ENCODE results near the gene TMEM175. TPM values are rescaled to one million over a fixed set of nuclear protein-coding genes. Genes with fewer than 3 reads are reported as not detected.
"Not testable (repeated sequence)": the region's sequence is repeated elsewhere in the genome, so short reads cannot be mapped to it uniquely, and the experiment has no call there.

The TMEM175 gene
- total and polyA plus RNA-seq, 3 experiments from 2014 or later: 16.9 to 21.5 (median 17.6) TPM

DNA sequence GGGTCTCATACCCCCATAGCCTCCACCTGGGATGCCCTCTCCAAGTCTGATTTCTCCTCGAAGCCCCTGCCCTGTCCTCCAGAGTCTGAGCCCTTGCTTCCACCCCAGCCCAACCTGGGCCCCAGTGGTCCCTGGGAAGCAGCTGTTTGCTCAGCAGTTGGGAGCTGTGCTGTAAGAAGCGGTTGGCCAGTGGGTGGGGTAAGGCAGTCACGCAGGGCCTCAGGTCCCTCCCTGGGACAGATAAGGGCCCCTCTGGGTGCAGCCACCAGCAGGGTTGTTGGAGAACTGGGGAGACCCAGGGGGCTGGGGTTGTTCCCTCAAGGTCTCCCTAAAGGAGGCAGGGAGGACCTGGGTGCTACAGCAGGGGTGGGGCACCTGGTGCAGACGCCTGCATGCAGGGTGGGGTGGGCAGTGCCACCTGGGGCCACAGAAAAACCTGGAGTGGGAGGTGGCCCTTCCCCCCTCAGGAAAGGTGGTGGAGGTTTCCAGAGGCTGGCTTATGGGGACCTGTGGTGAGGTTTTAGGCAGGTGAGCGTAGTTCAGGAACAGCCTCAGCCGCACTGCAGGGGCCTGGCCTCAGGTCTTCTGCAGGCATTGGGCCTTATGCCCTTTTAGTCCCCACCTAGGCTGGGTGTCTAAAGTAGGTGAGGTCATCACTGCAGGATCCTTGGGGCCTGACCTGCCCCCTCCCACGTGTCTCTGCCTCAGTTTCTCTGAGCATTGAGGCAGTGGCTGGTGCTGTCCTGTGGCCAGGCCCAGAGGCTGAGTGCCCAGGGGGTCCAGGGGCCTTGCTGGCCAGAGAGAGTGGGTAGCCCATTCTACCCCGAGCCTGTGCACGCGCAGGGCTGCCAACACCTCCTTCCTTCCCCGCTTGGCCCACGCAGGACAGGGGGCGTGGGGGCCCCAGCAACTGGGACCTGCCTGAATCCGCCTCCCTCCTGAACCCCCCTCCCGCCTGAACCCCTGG lies 64.1 kb downstream of the TMEM175 start:
- CTCF ChIA-PET: no interaction called here
- Histone ChIP-seq H3K27me3 (ENCODE audit: insufficient read depth, low read length, poor library complexity, severe bottlenecking) (peaks cover 13% of the 10 kb centered on the region), H3K4me1 (ENCODE audit: insufficient read depth, low read length) (no peaks in the 10 kb centered on the region), H3K36me3 (ENCODE audit: insufficient read depth, low read length) (no peaks in the 10 kb centered on the region), H3K9me3 (ENCODE audit: low read length) (no peaks in the 10 kb centered on the region), H3K27ac (ENCODE audit: low read depth, low read length) (peak overlapping the region; percentile 75), H3K4me3 (ENCODE audit: low read length) (no peak overlapping the region)
- POLR2A ChIA-PET: no interaction called here
- Mint-ChIP-seq H3K4me1 (peaks cover 0 to 11% (median 1%) of the 10 kb centered on the region in 3 donors), H3K4me3 (no peak overlapping the region), H3K27ac (no peak overlapping the region), H3K27me3 (peaks cover 10 to 20% of the 10 kb centered on the region in 2 donors), H3K9me3 (no peaks in the 10 kb centered on the region), H3K36me3 (peaks cover 0 to 3% (median 0%) of the 10 kb centered on the region in 3 donors)
- no peak for DNase-seq

DNA sequence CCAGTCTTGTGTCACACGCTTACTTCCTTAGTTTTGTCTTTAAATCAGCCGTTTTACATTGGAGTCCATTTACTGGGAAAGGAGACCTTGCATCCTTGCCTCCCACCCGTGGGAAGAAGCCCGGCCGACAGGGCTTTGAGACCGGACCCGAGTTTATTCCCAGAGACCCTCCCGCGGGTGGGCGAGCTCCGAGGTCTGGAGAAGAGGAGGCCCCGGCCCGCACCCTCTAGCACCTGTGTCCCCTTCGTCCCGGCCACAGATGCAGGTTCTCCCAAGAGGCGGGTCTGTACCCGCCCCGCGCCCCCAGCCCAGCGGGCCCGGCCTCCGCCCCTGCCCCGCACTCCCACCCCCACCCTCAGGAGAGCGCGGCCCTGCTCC lies 64.7 kb downstream of the TMEM175 start:
- H3K27ac Mint-ChIP-seq: no peak overlapping the region
- H3K4me1 Mint-ChIP-seq: peaks cover 0 to 11% (median 1%) of the 10 kb centered on the region in 3 donors
- no peak for DNase-seq
- H3K4me3 ChIP-seq (ENCODE audit: low read length): no peak overlapping the region
- no peaks in the 10 kb centered on the region for H3K4me1 ChIP-seq (ENCODE audit: insufficient read depth, low read length)
- ChIA-PET CTCF (no interaction called here), POLR2A (no interaction called here)
- no peaks in the 10 kb centered on the region for H3K9me3 ChIP-seq (ENCODE audit: low read length)
- peaks cover 0 to 3% (median 0%) of the 10 kb centered on the region in 3 donors for H3K36me3 Mint-ChIP-seq
- peaks cover 10 to 23% of the 10 kb centered on the region in 2 donors for H3K27me3 Mint-ChIP-seq
- H3K27ac ChIP-seq (ENCODE audit: low read depth, low read length): peak overlapping the region; percentile 75
- H3K27me3 ChIP-seq (ENCODE audit: insufficient read depth, low read length, poor library complexity, severe bottlenecking): peaks cover 15% of the 10 kb centered on the region
- no peaks in the 10 kb centered on the region for H3K9me3 Mint-ChIP-seq
- H3K36me3 ChIP-seq (ENCODE audit: insufficient read depth, low read length): no peaks in the 10 kb centered on the region
- H3K4me3 Mint-ChIP-seq: peak overlapping the region in 1 of 7 donors; percentile 6

DNA sequence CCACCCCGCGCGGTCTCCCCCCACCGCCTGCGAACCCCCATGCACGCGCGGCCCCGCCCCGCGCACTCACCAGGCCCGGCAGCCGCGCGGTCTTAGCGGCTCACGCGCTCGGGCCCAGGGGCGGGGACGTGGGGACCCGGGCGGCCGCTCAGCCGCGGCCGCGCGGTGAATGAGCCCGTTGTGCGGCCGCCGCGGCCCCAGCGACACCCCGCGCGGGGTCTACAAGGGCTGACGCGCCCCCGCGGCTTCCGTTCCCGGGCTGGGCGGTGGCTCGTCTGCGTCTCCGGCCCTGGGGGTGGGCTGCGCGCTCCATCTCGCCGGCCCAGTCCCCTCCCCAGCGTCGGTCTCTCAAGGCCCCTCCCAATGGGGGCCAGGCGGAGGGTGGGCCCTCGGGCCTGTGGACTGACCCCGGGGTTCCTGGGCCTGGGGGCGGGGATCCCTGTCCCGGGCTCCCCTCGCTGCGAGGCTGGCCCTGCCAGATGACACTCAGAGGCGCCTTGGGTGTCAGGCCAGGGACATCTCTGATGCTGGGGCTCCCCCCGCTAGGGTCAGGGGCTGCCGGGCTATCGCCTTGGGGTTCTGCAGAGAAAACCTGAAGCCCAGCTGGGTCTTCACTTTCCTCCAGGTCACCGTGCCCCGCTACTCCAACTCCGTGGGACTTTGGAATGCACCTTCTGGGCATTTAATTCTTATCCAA lies 65.3 kb downstream of the TMEM175 start:
- Histone ChIP-seq H3K27me3 (ENCODE audit: insufficient read depth, low read length, poor library complexity, severe bottlenecking) (peaks cover 18% of the 10 kb centered on the region), H3K36me3 (ENCODE audit: insufficient read depth, low read length) (no peaks in the 10 kb centered on the region), H3K9me3 (ENCODE audit: low read length) (no peaks in the 10 kb centered on the region), H3K4me3 (ENCODE audit: low read length) (no peak overlapping the region), H3K4me1 (ENCODE audit: insufficient read depth, low read length) (no peaks in the 10 kb centered on the region), H3K27ac (ENCODE audit: low read depth, low read length) (no peak overlapping the region)
- Mint-ChIP-seq H3K4me1 (peaks cover 0 to 11% (median 1%) of the 10 kb centered on the region in 3 donors), H3K36me3 (no peaks in the 10 kb centered on the region), H3K9me3 (no peaks in the 10 kb centered on the region), H3K27me3 (peaks cover 11 to 27% of the 10 kb centered on the region in 2 donors), H3K27ac (no peak overlapping the region), H3K4me3 (peak overlapping the region in 1 of 7 donors; percentile 29)
- DNase-seq: no peak
- CTCF ChIA-PET: no interaction called here
- POLR2A ChIA-PET: no interaction called here

DNA sequence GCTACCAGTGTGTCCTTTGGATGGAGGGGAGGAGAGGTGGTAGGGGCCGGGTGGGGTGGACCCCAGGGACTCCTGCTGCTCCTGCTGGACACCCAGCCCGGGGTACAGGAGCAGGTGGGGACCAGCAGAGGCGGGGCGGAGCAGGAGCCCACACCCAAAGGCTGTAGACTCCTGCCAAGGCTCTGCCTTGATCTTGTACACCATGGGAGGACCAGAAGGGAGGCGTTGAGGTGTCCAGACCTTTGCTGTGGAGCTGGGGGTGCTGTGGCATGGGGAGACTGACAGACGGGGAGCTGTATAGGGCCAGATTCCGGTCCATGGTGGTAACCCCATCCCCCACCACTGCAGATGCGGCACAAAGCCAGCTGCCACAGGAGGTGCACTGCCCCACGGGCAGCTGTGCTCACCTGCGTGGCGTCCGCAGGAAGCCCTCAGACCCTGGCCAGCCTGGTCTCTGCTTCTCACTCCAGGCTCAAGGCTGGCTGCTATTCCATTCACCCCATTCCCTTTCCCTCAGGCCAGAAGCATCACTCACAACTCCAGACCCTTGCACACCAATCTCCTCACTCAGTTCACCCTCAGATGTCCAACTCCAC lies 65.9 kb downstream of the TMEM175 start:
- no peak overlapping the region for H3K27ac ChIP-seq (ENCODE audit: low read depth, low read length)
- ChIA-PET POLR2A (no interaction called here), CTCF (no interaction called here)
- Mint-ChIP-seq H3K4me3 (peak overlapping the region in 2 of 7 donors; percentile 29 to 49), H3K9me3 (no peaks in the 10 kb centered on the region), H3K36me3 (no peaks in the 10 kb centered on the region), H3K27ac (no peak overlapping the region), H3K4me1 (peaks cover 0 to 11% (median 1%) of the 10 kb centered on the region in 3 donors), H3K27me3 (peaks cover 11 to 27% of the 10 kb centered on the region in 2 donors)
- H3K4me3 ChIP-seq (ENCODE audit: low read length): no peak overlapping the region
- peaks cover 18% of the 10 kb centered on the region for H3K27me3 ChIP-seq (ENCODE audit: insufficient read depth, low read length, poor library complexity, severe bottlenecking)
- H3K9me3 ChIP-seq (ENCODE audit: low read length): no peaks in the 10 kb centered on the region
- DNase-seq: no peak
- no peaks in the 10 kb centered on the region for H3K4me1 ChIP-seq (ENCODE audit: insufficient read depth, low read length)
- H3K36me3 ChIP-seq (ENCODE audit: insufficient read depth, low read length): no peaks in the 10 kb centered on the region

DNA sequence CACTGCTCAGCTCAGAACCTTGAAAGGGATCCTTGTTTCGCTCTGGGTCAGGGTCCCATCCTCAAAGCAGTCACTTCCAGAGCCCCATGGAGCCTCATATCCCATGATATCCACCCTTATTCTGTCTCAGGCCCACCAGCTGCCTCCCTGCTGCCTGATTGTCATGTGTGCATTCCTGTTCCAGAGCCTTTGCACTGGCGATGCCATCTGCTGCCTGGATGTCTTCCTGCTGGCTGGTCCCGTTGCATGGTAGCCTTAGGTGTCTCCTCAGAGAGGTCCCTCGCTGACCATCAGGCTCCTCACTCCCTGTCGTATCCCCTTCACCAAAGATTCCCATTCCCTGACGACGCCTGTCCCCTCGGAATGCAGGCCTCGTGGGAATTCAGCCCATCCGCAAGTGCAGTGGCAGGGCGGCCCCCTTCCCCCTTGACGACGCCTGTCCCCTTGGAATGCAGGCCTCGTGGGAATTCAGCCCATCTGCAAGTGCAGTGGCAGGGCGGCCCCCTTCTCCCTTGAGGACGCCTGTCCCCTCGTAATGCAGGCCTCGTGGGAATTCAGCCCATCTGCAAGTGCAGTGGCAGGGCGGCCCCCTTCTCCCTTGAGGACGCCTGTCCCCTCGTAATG lies 67.1 kb downstream of the TMEM175 start:
- Mint-ChIP-seq H3K4me1 (peaks cover 0 to 14% (median 1%) of the 10 kb centered on the region in 3 donors), H3K27me3 (peaks cover 11 to 34% of the 10 kb centered on the region in 2 donors)
- H3K9me3 ChIP-seq (ENCODE audit: low read length); H3K27ac Mint-ChIP-seq; DNase-seq; POLR2A ChIA-PET; H3K4me1 ChIP-seq (ENCODE audit: insufficient read depth, low read length); H3K9me3 Mint-ChIP-seq; H3K4me3 ChIP-seq (ENCODE audit: low read length); H3K4me3 Mint-ChIP-seq; H3K36me3 ChIP-seq (ENCODE audit: insufficient read depth, low read length); CTCF ChIA-PET; H3K27ac ChIP-seq (ENCODE audit: low read depth, low read length); H3K36me3 Mint-ChIP-seq: not testable (repeated sequence)
- peaks cover 18% of the 10 kb centered on the region for H3K27me3 ChIP-seq (ENCODE audit: insufficient read depth, low read length, poor library complexity, severe bottlenecking)

DNA sequence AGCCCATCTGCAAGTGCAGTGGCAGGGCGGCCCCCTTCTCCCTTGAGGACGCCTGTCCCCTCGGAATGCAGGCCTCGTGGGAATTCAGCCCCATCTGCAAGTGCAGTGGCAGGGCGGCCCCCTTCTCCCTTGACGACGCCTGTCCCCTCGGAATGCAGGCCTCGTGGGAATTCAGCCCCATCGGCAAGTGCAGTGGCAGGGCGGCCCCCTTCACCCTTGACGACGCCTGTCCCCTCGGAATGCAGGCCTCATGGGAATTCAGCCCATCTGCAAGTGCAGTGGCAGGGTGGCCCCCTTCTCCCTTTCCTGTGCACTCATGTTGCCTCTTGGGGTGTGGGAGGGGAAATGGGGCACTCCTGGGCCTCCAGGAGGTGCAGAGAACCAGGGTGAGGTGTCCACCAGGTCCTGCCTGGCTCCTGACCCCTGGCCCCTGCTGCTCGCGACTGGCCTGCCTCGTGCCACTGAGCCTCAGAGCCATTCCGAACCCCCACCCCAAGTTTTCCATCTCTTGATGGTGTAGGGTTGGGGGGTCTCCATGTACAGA lies 67.7 kb downstream of the TMEM175 start:
- no peaks in the 10 kb centered on the region for H3K9me3 ChIP-seq (ENCODE audit: low read length)
- no peak overlapping the region for H3K27ac Mint-ChIP-seq
- ChIA-PET POLR2A (no interaction called here), CTCF (no interaction called here)
- H3K27me3 Mint-ChIP-seq: peaks cover 14 to 39% of the 10 kb centered on the region in 2 donors
- H3K4me3 Mint-ChIP-seq: no peak overlapping the region
- no peak overlapping the region for H3K4me3 ChIP-seq (ENCODE audit: low read length)
- no peaks in the 10 kb centered on the region for H3K9me3 Mint-ChIP-seq
- no peaks in the 10 kb centered on the region for H3K36me3 ChIP-seq (ENCODE audit: insufficient read depth, low read length)
- no peaks in the 10 kb centered on the region for H3K36me3 Mint-ChIP-seq
- peaks cover 0 to 14% (median 1%) of the 10 kb centered on the region in 3 donors for H3K4me1 Mint-ChIP-seq
- peaks cover 18% of the 10 kb centered on the region for H3K27me3 ChIP-seq (ENCODE audit: insufficient read depth, low read length, poor library complexity, severe bottlenecking)
- no peak overlapping the region for H3K27ac ChIP-seq (ENCODE audit: low read depth, low read length)
- H3K4me1 ChIP-seq (ENCODE audit: insufficient read depth, low read length): no peaks in the 10 kb centered on the region
- no peak for DNase-seq

DNA sequence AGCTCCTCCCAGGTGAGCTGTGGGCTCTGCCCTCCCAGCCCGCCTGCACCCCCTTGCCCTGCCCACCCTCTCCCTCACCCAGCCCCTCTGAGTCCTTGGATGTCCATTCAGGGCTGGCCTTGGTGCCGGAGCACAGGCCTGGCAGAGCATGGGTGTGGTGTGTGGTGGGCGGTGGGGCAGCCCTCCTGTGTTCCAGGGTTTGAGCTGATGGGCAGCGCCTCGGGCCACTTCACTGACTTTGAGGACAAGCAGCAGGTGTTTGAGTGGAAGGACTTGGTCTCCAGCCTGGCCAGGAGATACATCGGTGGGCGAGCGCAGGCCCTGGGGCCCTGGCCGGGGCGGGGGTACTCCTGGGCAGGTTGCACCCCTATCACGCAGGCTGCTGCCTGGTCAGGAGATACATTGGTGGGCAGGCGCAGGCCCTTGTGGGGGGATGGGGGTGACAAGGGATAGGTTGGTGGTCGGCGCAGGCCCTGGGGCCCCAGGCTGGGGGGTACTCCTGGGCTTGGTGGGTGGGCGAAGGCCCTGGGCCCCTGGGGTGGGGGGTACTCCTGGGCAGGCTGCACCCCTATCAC lies 68.5 kb downstream of the TMEM175 start:
- H3K27me3 ChIP-seq (ENCODE audit: insufficient read depth, low read length, poor library complexity, severe bottlenecking): peaks cover 22% of the 10 kb centered on the region
- H3K27ac ChIP-seq (ENCODE audit: low read depth, low read length): no peak overlapping the region
- H3K4me1 ChIP-seq (ENCODE audit: insufficient read depth, low read length): no peaks in the 10 kb centered on the region
- H3K36me3 Mint-ChIP-seq: no peaks in the 10 kb centered on the region
- ChIA-PET POLR2A (no interaction called here), CTCF (no interaction called here)
- H3K27ac Mint-ChIP-seq: no peak overlapping the region
- no peaks in the 10 kb centered on the region for H3K36me3 ChIP-seq (ENCODE audit: insufficient read depth, low read length)
- no peak overlapping the region for H3K4me3 ChIP-seq (ENCODE audit: low read length)
- H3K9me3 ChIP-seq (ENCODE audit: low read length): no peaks in the 10 kb centered on the region
- peaks cover 0 to 14% (median 1%) of the 10 kb centered on the region in 3 donors for H3K4me1 Mint-ChIP-seq
- H3K27me3 Mint-ChIP-seq: peaks cover 17 to 43% of the 10 kb centered on the region in 2 donors
- no peak overlapping the region for H3K4me3 Mint-ChIP-seq
- DNase-seq: no peak
- no peaks in the 10 kb centered on the region for H3K9me3 Mint-ChIP-seq
